ENCODE data around the gene TM9SF1. TPM values are rescaled to one million over a fixed set of nuclear protein-coding genes. Genes with fewer than 3 reads are reported as not detected.
A peak's percentile ranks its signal among the peaks of the same experiment; 100 is the strongest.
"Not testable (repeated sequence)": the region's sequence is repeated elsewhere in the genome, so short reads cannot be mapped to it uniquely, and the experiment has no call there.

The TM9SF1 gene
- total RNA-seq, 3 donors from 2014 or later (not counting 1 experiment from before 2014, with no cell fraction given) = 15.2 to 32.1 (median 28.7) TPM

- Mint-ChIP-seq H3K4me3 (no peak overlapping the region), H3K27me3 (ENCODE audit: low read depth in 2 of 2) (no peaks in the 10 kb centered on the region), H3K9me3 (no peaks in the 10 kb centered on the region), H3K4me1 (peaks cover 10 to 15% of the 10 kb centered on the region in 2 donors), H3K27ac (peak overlapping the region in 1 of 2 donors; percentile 32), H3K36me3 (no peaks in the 10 kb centered on the region)
- H3K4me1 ChIP-seq (ENCODE audit: control insufficient read depth, insufficient read depth, low read length) = peaks cover 8% of the 10 kb centered on the region
- no peak for DNase-seq
- H3K27ac ChIP-seq (ENCODE audit: low read length) = no peak overlapping the region
- H3K36me3 ChIP-seq (ENCODE audit: control insufficient read depth, insufficient read depth, low read length) = peaks cover 7% of the 10 kb centered on the region
- H3K27me3 ChIP-seq (ENCODE audit: control insufficient read depth, insufficient read depth, low read length) = no peaks in the 10 kb centered on the region
- H3K9me3 ChIP-seq (ENCODE audit: control insufficient read depth, insufficient read depth, low read length) = no peaks in the 10 kb centered on the region
- H3K4me3 ChIP-seq (ENCODE audit: low read length) = no peak overlapping the region
- WGBS (ENCODE audit: insufficient coverage) = 83% methylated on average over 1 of the region's 1 CpG
- intact Hi-C loops (cut with micrococcal nuclease) = no loop called here
- no peak for TF ChIP-seq CTCF (IDR thresholded peaks at IDR 0.05)
- no peak for ATAC-seq
Observed at GRCh38 chr14:24226473-24226872, 31.2 kb upstream of the TM9SF1 start.

DNA sequence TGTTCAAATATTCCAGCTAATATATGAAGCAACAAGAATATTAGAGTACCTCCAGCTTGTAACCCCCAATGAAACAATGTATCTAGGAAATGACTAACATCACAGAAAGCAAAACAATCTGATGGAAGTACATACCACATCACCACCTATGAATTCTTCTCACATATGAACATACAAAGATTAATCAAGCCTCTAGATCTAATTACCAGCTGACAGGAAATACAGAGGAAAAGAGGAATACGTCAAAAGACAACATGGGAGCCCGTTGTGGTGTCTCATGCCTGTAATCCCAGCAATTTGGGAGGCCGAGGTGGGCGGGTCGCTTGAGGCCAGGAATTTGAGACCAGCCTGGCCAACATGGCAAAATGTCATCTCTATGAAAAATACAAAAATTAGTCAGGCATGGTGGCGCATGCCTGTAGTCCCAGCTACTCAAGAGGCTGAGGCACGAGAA, 29.4 kb upstream of the TM9SF1 start:
- Mint-ChIP-seq H3K4me1 (peaks cover 9 to 10% of the 10 kb centered on the region in 2 donors), H3K27ac (peak overlapping the region; percentile 48 to 50), H3K27me3 (ENCODE audit: low read depth in 2 of 2) (no peaks in the 10 kb centered on the region), H3K4me3 (no peak overlapping the region), H3K36me3 (no peaks in the 10 kb centered on the region), H3K9me3 (no peaks in the 10 kb centered on the region)
- Histone ChIP-seq H3K27ac (ENCODE audit: low read length) (no peak overlapping the region), H3K36me3 (ENCODE audit: control insufficient read depth, insufficient read depth, low read length) (peaks cover 7% of the 10 kb centered on the region), H3K4me3 (ENCODE audit: low read length) (no peak overlapping the region), H3K9me3 (ENCODE audit: control insufficient read depth, insufficient read depth, low read length) (no peaks in the 10 kb centered on the region), H3K27me3 (ENCODE audit: control insufficient read depth, insufficient read depth, low read length) (no peaks in the 10 kb centered on the region), H3K4me1 (ENCODE audit: control insufficient read depth, insufficient read depth, low read length) (no peaks in the 10 kb centered on the region)
- 96% methylated on average over 7 of the region's 7 CpGs for WGBS (ENCODE audit: insufficient coverage)
- intact Hi-C loops (cut with micrococcal nuclease) = no loop called here
- TF ChIP-seq CTCF (IDR thresholded peaks at IDR 0.05) = no peak
- DNase-seq (no peak), ATAC-seq (no peak)

- not testable (repeated sequence) for H3K27ac ChIP-seq (ENCODE audit: low read length)
- WGBS (ENCODE audit: insufficient coverage) = 98% methylated on average over 4 of the region's 4 CpGs
Observed at GRCh38 chr14:24222987-24223386, 27.7 kb upstream of the TM9SF1 start.

DNA sequence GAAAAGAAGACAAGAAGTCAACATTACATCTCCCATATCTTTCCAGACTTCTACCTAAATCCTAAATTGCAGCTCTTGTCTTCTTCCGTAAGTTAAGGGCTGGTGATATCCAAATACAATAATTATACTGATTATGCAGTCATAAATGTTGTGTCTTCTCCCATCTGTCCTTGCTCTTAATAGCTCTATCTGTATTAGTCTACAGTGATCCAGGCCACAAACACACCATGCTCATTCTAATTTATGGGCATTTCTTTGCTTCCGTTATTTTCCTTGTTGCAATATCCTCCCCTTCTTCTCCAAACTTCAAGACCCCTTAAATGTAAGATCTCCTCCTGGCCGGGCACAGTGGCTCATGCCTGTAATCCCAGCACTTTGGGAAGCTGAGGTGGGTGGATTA, 24.3 kb upstream of the TM9SF1 start:
- peaks cover 19 to 21% of the 10 kb centered on the region in 2 donors for H3K4me1 Mint-ChIP-seq
- Histone ChIP-seq H3K4me1 (ENCODE audit: control insufficient read depth, insufficient read depth, low read length) (peaks cover 16% of the 10 kb centered on the region), H3K27ac (ENCODE audit: low read length) (no peak overlapping the region), H3K27me3 (ENCODE audit: control insufficient read depth, insufficient read depth, low read length) (no peaks in the 10 kb centered on the region), H3K36me3 (ENCODE audit: control insufficient read depth, insufficient read depth, low read length) (peaks cover 4% of the 10 kb centered on the region), H3K9me3 (ENCODE audit: control insufficient read depth, insufficient read depth, low read length) (no peaks in the 10 kb centered on the region), H3K4me3 (ENCODE audit: low read length) (no peak overlapping the region)
- H3K36me3 Mint-ChIP-seq = no peaks in the 10 kb centered on the region
- 100% methylated on average over 1 of the region's 3 CpGs for WGBS (ENCODE audit: insufficient coverage)
- DNase-seq = no peak
- H3K27me3 Mint-ChIP-seq (ENCODE audit: low read depth in 2 of 2) = no peaks in the 10 kb centered on the region
- ATAC-seq = no peak
- H3K27ac Mint-ChIP-seq = no peak overlapping the region
- no peak overlapping the region for H3K4me3 Mint-ChIP-seq
- H3K9me3 Mint-ChIP-seq = no peaks in the 10 kb centered on the region
- TF ChIP-seq CTCF (IDR thresholded peaks at IDR 0.05) = no peak
- intact Hi-C loops (cut with micrococcal nuclease) = loop anchor here (5.0 kb wide), 1 partner anchor 93 kb away; the partner anchor contains the start of genes LTB4R and LTB4R2

More at GRCh38 chr14:24222987-24223386, 27.7 kb upstream of the TM9SF1 start:
- H3K4me1 ChIP-seq (ENCODE audit: control insufficient read depth, insufficient read depth, low read length); H3K36me3 Mint-ChIP-seq; H3K27me3 Mint-ChIP-seq (ENCODE audit: low read depth in 2 of 2); H3K9me3 ChIP-seq (ENCODE audit: control insufficient read depth, insufficient read depth, low read length); H3K4me3 ChIP-seq (ENCODE audit: low read length); H3K4me3 Mint-ChIP-seq; H3K4me1 Mint-ChIP-seq; H3K9me3 Mint-ChIP-seq; H3K36me3 ChIP-seq (ENCODE audit: control insufficient read depth, insufficient read depth, low read length); ATAC-seq; H3K27me3 ChIP-seq (ENCODE audit: control insufficient read depth, insufficient read depth, low read length); DNase-seq; H3K27ac Mint-ChIP-seq; intact Hi-C loops (cut with micrococcal nuclease): not testable (repeated sequence)

All from natural killer cell (primary cell).